OCI-LY7 (cell line): ENCODE measurements around the gene IKBIP. TPM values are rescaled to one million over a fixed set of nuclear protein-coding genes. Genes with fewer than 3 reads are reported as not detected.

Source experiments
- BruUV-seq: library from RNA; stranded (reverse); fragments of 400-500 nt; replicated peaks from 2 replicates; lab custom pipeline; 2021; lab: Mats Ljungman, UMichigan
- CTCF ChIA-PET: fragments of 300-600 bp; sonication (Branson Sonifier 250); formaldehyde crosslinking; loops from one replicate; lab custom pipeline; 2022; ENCODE audit warnings: antibody characterized with exemption; ENCODE audit not compliant: unreplicated experiment; lab: Charles Lee
- POLR2A ChIA-PET: fragments of 300-600 bp; sonication (Branson Sonifier 250); formaldehyde crosslinking; loops from one replicate; lab custom pipeline; 2022; ENCODE audit warnings: antibody characterized with exemption; lab: Charles Lee
- DNase-seq: peaks from one replicate; pipeline ENCODE4 v3.0.0-alpha.2; 2015; ENCODE audit warnings: low spot score
- H2AFZ ChIP-seq: fragments of 200-600 bp; sonication (generic), shearing (Covaris generic); 2 replicates; pipeline ENCODE4 v1.6.1; 2014; ENCODE audit warnings: mild to moderate bottlenecking, antibody characterized with exemption, low read length, moderate library complexity
- H3K27ac ChIP-seq: fragments of 200-600 bp; sonication (generic); 2 replicates; pipeline ENCODE4 v1.5.1; 2014; ENCODE audit warnings: mixed run types, low read depth, mild to moderate bottlenecking, moderate library complexity, low read length, inconsistent platforms; ENCODE audit not compliant: poor library complexity, severe bottlenecking
- H3K36me3 ChIP-seq: fragments of 200-600 bp; sonication (generic); 2 replicates; pipeline ENCODE4 v1.6.1; 2014; ENCODE audit warnings: mild to moderate bottlenecking, antibody characterized with exemption, low read length, moderate library complexity, mixed read lengths; ENCODE audit not compliant: insufficient read depth
- H3K4me1 ChIP-seq: fragments of 200-600 bp; sonication (generic); 2 replicates; pipeline ENCODE4 v1.5.1; 2014; ENCODE audit warnings: mild to moderate bottlenecking, low read length; ENCODE audit not compliant: insufficient read depth, poor library complexity, severe bottlenecking
- H3K4me2 ChIP-seq: fragments of 200-600 bp; sonication (generic); 2 replicates; pipeline ENCODE4 v1.6.1; 2014; ENCODE audit warnings: mild to moderate bottlenecking, low read length
- H3K4me3 ChIP-seq: fragments of 200-600 bp; sonication (generic); 2 replicates; pipeline ENCODE4 v1.5.1; 2014; ENCODE audit warnings: mild to moderate bottlenecking, low read depth, low read length; ENCODE audit not compliant: poor library complexity, severe bottlenecking
- H3K79me2 ChIP-seq: fragments of 200-600 bp; sonication (generic); 2 replicates; pipeline ENCODE4 v1.6.1; 2016; ENCODE audit warnings: low read depth, mild to moderate bottlenecking, low read length, moderate library complexity, mixed read lengths; ENCODE audit not compliant: insufficient read depth
- H3K9me2 ChIP-seq: fragments of 200-600 bp; sonication (generic); 2 replicates; pipeline ENCODE4 v1.6.1; 2016; ENCODE audit warnings: mild to moderate bottlenecking, low read length, mixed read lengths; ENCODE audit not compliant: insufficient read depth
- H3K9me3 ChIP-seq: fragments of 200-600 bp; sonication (generic); 2 replicates; pipeline ENCODE4 v1.6.1; 2014; ENCODE audit warnings: mild to moderate bottlenecking, mixed run types, low read length, mixed read lengths
- H4K20me1 ChIP-seq: fragments of 200-600 bp; sonication (generic); 2 replicates; pipeline ENCODE4 v1.6.1; 2014; ENCODE audit warnings: mild to moderate bottlenecking, antibody characterized with exemption, low read length, moderate library complexity, mixed read lengths; ENCODE audit not compliant: insufficient read depth
- CTCF ChIP-seq: fragments of 200-600 bp; sonication (generic); conservative IDR thresholded peaks from 2 replicates; pipeline ENCODE4 v1.5.1; 2014; ENCODE audit warnings: mild to moderate bottlenecking, antibody characterized with exemption, low read length, moderate library complexity, mixed read lengths
- EZH2phosphoT487 ChIP-seq: fragments of 200-600 bp; sonication (generic); IDR thresholded peaks from 2 replicates; pipeline ENCODE4 v1.6.1; 2018; ENCODE audit warnings: low read depth, borderline replicate concordance, mild to moderate bottlenecking, mixed run types, antibody characterized with exemption, low read length, moderate library complexity, mixed read lengths
- intact Hi-C: fragments of 100-400 bp; cut with micrococcal nuclease; formaldehyde crosslinking; loops from one replicate; pipeline ENCODE4 v1.10.0; 2022; ENCODE audit not compliant: unreplicated experiment
- total RNA-seq, 2 experiments: library from RNA; depleted of rRNA in 1 of 2; stranded (reverse); fragments of >200 nt in 1 of 2; shearing (Covaris generic) in 1 of 2; gene quantifications; 2 replicates each; pipeline ENCODE4 v1.2.3, GENCODE V29; 2014 to 2022

Gene IKBIP
- total RNA-seq, 2 experiments from 2014 or later = 18.3 to 26.6 TPM

DNA sequence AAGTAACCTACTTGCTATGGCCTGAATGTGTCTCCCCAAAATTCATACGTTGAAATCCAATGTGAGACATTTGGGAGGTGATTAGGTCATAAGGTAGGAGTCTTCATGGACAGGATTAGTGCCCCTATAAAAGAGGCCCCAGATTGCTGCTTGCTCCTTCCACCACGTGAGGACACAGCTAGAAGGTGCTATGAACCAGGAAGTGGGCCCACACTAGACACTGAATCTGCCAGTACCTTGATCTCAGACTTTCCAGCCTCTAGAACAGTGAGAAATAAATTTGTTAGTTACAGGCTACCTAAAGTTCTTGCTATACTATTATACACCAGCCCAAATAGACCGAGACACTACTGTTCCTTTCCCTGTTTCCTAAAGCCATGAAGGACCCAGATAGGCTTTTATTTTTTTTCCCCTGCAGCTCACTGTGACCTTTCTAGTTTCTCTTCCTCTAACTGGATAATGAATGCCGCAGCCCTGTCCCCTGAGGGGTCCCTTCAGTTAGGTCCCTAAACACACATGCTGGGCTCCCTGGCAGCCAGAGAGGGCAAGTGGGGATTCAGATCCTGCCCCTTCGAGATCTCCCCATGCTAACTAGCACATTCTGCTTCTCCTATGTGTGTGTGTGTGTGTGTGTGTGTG is 31.8 kb downstream of the IKBIP start:
- ChIA-PET POLR2A (interaction anchor here (0.6 to 2.1 kb wide), 11 partner anchors 9 to 56 kb away, joined by 3 to 13 read pairs (median 5); partner anchors contain the start of genes IKBIP and SLC25A3), CTCF (no interaction called here)
- no peaks in the 10 kb centered on the region for H3K36me3 ChIP-seq
- TF ChIP-seq CTCF = peak; percentile 42; the same call in 1 of the 2 replicates
- TF ChIP-seq EZH2phosphoT487 = no peak
- no TSS peak for BruUV-seq
- intact Hi-C loops = loop anchor here (2.0 kb wide), 1 partner anchor 32 kb away; the partner anchor contains the start of genes APAF1 and IKBIP
- H4K20me1 ChIP-seq = no peaks in the 10 kb centered on the region
- peaks cover 16% of the 10 kb centered on the region for H3K4me1 ChIP-seq
- no peaks in the 10 kb centered on the region for H3K9me2 ChIP-seq
- peak overlapping the region; percentile 53 for H3K27ac ChIP-seq
- no peaks in the 10 kb centered on the region for H3K79me2 ChIP-seq
- H3K4me2 ChIP-seq = peak overlapping the region; percentile 54
- peak overlapping the region; percentile 5 for H3K4me3 ChIP-seq
- H3K9me3 ChIP-seq = no peaks in the 10 kb centered on the region
- DNase-seq = peak; percentile 77
- peak overlapping the region; percentile 75 for H2AFZ ChIP-seq

DNA sequence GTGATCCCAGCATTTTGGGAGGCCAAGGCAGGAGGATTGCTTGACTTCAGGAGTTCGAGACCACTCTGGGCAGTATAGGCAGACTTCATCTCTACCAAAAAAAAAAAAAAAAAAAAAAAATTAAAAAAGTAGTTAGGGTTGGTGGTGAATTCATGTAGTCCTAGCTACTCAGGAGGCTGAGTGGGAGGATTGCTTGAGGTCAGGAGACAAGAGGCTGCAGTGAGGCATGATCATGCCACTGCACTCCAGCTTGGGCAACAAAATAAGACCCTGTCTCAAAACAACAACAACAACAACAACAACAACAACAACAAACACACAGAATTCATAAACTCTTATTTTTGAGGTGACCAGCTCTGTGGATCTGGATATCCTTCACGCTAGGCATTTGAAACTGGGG is 34.0 kb downstream of the IKBIP start:
- ChIA-PET CTCF (no interaction called here), POLR2A (interaction anchor here (0.6 to 1.6 kb wide), 4 partner anchors 14 to 960 kb away, joined by 4 to 9 read pairs (median 5); partner anchors contain the start of gene SLC25A3)
- TF ChIP-seq EZH2phosphoT487 (no peak), CTCF (no peak)
- no peak for DNase-seq
- intact Hi-C loops = no loop called here
- Histone ChIP-seq H3K9me2 (no peaks in the 10 kb centered on the region), H4K20me1 (no peaks in the 10 kb centered on the region; the same call in 1 of the 2 replicates), H3K79me2 (no peaks in the 10 kb centered on the region), H3K4me3 (no peak overlapping the region), H3K36me3 (no peaks in the 10 kb centered on the region), H3K4me1 (peaks cover 16% of the 10 kb centered on the region), H3K9me3 (no peaks in the 10 kb centered on the region), H2AFZ (no peak overlapping the region), H3K27ac (no peak overlapping the region), H3K4me2 (no peak overlapping the region)
- BruUV-seq = no TSS peak

DNA sequence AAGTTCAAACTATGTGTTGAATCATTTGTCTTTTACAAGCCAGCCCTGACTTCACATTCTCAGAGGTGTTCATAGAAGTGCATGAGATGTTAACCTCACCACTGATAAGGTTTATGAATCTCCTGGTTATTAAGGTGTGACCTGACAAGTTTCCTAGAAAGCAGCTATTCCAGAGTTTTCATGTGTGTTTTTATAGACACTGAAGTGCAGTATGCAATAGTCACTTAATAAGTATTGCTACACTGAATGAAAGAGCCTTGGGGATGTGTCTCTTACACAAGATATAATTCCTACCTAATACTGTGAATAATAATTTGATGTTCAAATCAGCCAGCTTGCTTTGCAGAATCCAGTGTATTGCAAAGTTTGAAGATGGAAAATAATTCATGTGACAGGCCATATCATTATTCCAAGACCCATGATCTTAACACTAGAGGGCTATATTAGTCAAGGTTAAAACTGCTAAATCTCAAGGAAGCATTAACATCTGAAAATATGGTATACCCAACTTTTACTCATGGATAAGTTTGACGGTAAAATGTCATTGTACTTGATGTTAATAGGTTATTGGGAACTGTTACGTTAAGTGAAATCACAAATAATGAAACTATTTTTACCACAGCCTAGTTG is 38.1 kb downstream of the IKBIP start:
- no TSS peak for BruUV-seq
- no peaks in the 10 kb centered on the region for H3K9me3 ChIP-seq
- H3K27ac ChIP-seq = no peak overlapping the region
- ChIA-PET CTCF (no interaction called here), POLR2A (interaction anchor here (0.7 to 3.2 kb wide), 3 partner anchors 11 to 756 kb away, joined by 3 to 23 read pairs (median 6); partner anchors contain the start of gene SLC25A3)
- no peak overlapping the region for H3K4me3 ChIP-seq
- H3K79me2 ChIP-seq = no peaks in the 10 kb centered on the region; the same call in 1 of the 2 replicates
- no peak for DNase-seq
- H2AFZ ChIP-seq = no peak overlapping the region
- H3K4me2 ChIP-seq = no peak overlapping the region
- peaks cover 37% of the 10 kb centered on the region for H3K36me3 ChIP-seq
- TF ChIP-seq EZH2phosphoT487 = no peak
- peak; percentile 49 for TF ChIP-seq CTCF
- no peaks in the 10 kb centered on the region; the same call in 1 of the 2 replicates for H4K20me1 ChIP-seq
- no peaks in the 10 kb centered on the region for H3K4me1 ChIP-seq
- H3K9me2 ChIP-seq = no peaks in the 10 kb centered on the region
- intact Hi-C loops = no loop called here
